Measurements from ENCODE around the gene DLX1.

DLX1 gene

DNA sequence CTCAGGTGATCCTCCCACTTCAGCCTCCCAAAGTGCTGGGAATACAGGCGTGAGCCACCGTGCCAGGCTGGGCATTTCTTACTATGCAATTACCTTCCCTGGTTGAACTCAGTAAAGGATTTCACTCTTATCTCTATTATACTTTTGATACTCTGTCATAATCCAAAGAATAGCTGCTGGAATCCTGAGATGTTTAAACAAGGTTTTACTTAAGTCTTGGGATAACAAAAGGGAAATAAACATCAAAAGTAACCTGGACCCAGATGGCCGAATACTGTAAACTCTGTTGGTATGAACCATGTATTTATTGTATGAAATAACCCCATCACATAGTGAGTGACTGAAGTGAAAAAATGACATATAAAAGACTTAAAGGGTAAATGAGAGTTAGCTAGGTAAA lies 29.3 kb downstream of the DLX1 start:
- DNase-seq (ENCODE audit: extremely low read depth, low read depth) = no peak
- TF ChIP-seq, protein P1, sequence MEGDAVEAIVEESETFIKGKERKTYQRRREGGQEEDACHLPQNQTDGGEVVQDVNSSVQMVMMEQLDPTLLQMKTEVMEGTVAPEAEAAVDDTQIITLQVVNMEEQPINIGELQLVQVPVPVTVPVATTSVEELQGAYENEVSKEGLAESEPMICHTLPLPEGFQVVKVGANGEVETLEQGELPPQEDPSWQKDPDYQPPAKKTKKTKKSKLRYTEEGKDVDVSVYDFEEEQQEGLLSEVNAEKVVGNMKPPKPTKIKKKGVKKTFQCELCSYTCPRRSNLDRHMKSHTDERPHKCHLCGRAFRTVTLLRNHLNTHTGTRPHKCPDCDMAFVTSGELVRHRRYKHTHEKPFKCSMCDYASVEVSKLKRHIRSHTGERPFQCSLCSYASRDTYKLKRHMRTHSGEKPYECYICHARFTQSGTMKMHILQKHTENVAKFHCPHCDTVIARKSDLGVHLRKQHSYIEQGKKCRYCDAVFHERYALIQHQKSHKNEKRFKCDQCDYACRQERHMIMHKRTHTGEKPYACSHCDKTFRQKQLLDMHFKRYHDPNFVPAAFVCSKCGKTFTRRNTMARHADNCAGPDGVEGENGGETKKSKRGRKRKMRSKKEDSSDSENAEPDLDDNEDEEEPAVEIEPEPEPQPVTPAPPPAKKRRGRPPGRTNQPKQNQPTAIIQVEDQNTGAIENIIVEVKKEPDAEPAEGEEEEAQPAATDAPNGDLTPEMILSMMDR (IDR thresholded peaks at IDR 0.05; ENCODE audit: low read depth, low read length) = no peak

DNA sequence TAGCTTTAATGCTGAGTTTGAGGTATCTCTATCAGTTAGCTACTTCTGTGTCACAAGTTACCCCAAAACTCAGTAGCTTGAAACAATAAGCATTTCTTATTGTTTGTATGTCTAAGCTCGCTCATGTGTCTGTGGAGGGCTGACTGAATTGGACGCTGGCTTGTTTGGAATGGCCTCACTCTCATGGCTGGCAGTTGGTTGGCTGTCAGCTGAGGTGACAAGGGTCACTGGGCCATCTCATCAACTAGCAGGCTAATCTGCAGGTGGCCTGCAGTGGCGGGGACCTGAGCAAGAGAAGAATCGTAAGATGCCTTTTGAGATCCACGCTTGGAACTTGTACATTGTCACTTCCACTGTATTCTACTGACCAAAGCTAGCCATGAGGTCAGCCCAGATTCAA lies 30.8 kb downstream of the DLX1 start:
- DNase-seq (ENCODE audit: extremely low read depth, low read depth) = no peak
- TF ChIP-seq, protein P1 (IDR thresholded peaks at IDR 0.05; ENCODE audit: low read depth, low read length) = no peak

DNA sequence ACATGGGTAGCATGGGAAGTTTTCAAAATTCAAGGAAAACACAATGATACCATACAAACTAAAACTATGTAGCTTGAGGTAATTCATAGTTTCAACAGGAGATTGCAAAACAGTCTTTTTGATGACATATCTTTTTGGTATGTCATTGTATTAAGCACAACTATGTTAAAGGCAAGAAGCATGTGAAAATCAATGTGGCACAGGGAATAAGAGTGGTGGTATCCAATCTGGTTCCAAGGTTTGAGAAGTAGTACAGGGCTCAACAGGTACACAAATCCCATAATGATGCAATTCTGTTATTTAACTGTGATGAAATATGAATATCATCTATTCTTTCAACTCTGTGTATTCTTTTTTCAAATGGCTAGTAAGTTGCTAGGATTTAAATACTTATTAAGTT lies 33.8 kb downstream of the DLX1 start:
- TF ChIP-seq, protein P1 (IDR thresholded peaks at IDR 0.05; ENCODE audit: low read depth, low read length) = no peak
- DNase-seq (ENCODE audit: extremely low read depth, low read depth) = no peak

DNA sequence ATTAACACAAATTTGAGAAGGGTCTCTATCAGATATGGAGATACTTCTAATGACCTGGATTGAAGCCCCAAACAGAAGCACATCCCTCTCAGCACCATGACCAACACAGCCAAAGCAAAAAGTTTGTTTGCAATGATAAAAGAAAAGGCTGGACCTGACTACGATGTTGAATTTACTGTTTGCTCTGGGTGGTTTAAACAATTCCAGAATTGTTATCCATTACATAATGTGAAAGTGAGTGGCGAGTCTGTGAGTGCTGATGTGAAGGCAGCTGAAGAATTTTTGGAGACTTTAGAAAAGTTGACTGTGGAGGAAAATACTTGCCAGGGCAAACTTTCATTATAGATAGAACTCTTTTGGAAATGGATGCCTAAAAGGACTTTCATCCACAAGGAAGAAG lies 34.8 kb downstream of the DLX1 start:
- DNase-seq (ENCODE audit: extremely low read depth, low read depth) = no peak
- TF ChIP-seq, protein P1 (IDR thresholded peaks at IDR 0.05; ENCODE audit: low read depth, low read length) = no peak

DNA sequence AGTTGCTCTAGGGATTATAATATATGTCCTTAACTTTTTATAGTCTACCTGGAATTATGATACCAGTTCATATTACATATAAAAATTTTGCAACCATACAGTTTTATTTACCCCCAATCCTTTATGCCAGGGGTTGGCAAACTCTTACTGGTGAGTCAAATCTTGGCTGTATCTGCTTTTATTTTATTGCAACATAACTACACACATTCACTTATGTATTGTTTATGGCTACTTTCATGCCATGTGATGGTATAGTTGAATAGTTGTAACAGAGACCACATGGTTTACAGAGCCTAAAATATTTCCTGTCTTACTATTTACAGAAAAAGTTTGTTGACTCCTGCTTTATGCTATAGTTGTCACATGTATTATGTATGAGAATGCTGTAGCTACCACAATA lies 43.2 kb downstream of the DLX1 start:
- TF ChIP-seq, protein P1 (IDR thresholded peaks at IDR 0.05; ENCODE audit: low read depth, low read length) = no peak
- DNase-seq (ENCODE audit: extremely low read depth, low read depth) = no peak

DNA sequence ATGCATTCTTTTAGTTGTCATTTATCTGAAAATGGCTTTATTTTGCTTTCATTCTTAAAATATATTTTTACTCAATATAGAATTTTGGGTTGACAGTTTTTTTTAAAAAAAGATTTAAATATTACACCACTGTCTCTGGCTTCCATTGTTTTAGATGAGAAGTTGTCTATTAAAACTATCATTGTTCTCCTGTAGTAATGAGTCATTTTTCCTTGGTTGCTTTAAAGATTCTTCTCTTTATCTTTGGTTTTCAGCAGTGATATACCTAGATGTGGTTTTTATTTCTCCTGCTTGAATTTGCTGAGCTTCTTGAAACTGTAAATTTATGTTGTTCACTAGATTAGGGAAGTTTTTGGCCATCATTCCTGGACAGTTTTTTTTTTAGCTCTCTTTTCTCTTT lies 44.1 kb downstream of the DLX1 start:
- TF ChIP-seq, protein P1 (IDR thresholded peaks at IDR 0.05; ENCODE audit: low read depth, low read length) = no peak
- DNase-seq (ENCODE audit: extremely low read depth, low read depth) = no peak

DNA sequence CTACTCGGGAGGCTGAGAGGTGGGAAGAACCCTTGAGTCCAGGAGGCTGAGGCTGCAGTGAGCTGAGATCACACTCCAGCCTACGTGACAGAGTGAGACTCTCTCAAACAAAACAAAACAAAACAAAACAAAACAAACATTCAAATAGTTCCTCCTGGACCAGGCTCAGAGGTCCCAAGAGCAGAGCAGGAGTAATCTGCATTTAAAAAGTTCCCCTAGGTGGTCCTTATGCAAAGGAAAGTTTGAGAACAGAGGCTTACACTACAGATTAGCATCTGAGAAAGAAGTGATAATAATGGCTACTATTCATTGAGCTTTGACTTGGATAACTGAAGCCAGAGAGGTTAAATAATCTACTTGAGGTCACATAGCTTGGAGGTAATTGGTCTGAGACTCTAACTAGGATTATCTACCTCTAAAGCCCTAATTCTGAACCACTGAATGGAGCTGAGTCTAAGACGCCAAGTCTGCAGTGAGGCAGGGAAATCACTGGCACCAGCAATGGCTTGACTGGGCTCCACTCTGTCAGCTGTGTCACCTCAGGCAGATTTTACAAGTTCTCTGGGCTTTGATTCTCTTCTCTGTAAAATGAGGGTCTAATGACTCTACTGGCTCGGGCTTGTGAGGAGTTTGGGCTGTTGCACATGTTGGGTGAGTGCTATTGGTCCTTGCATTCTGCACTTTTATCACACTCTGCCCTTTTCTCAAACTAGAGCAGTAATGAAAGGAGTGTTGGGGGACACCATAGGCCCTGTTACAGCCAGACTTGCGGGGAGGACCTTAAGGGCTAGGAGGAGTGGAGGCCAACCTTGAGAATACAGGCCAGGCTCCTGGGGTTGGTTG lies 46.6 kb downstream of the DLX1 start:
- TF ChIP-seq, protein P1 (IDR thresholded peaks at IDR 0.05; ENCODE audit: low read depth, low read length) = no peak
- no peak for DNase-seq (ENCODE audit: extremely low read depth, low read depth)

All from AG09319 (cell line).